HL-60 (cell line): ENCODE results near the gene SORCS1.

Experiments used
- DNase-seq, 2 experiments: peaks; one replicate each; pipeline ENCODE4 v3.0.0-alpha.2; 2010 to 2020; ENCODE audit warnings: low read depth in 1 of 2, low spot score in 1 of 2
- H3K27ac ChIP-seq: fragments of 250-450 bp; sonication (Bioruptor Pico); replicated peaks from 2 replicates; pipeline ENCODE4 v1.5.1; 2020; ENCODE audit warnings: mild to moderate bottlenecking, moderate library complexity
- H3K27me3 ChIP-seq: fragments of 250-450 bp; sonication (Bioruptor Pico); 2 replicates; pipeline ENCODE4 v1.5.1; 2021; ENCODE audit warnings: mild to moderate bottlenecking, moderate library complexity; ENCODE audit not compliant: insufficient read depth, poor library complexity, severe bottlenecking
- H3K4me3 ChIP-seq: replicated peaks from 2 replicates; pipeline ENCODE4 v1.5.1; 2011; ENCODE audit warnings: mild to moderate bottlenecking, control low read depth, low read length; ENCODE audit not compliant: insufficient read depth
- GABPA ChIP-seq: IDR thresholded peaks from 2 replicates; pipeline ENCODE4 v1.6.1; 2012; ENCODE audit warnings: low read depth
- POLR2AphosphoS5 ChIP-seq: IDR thresholded peaks from 2 replicates; pipeline ENCODE4 v1.6.1; 2012; ENCODE audit warnings: low read depth
- SPI1 ChIP-seq: IDR thresholded peaks from 2 replicates; pipeline ENCODE4 v1.6.1; 2012; ENCODE audit warnings: low read depth, mild to moderate bottlenecking, borderline replicate concordance
- TF ChIP-seq, protein P1 (sequence below): IDR thresholded peaks from 2 replicates; pipeline ENCODE4 v1.6.1; 2012; ENCODE audit warnings: low read depth; ENCODE audit not compliant: insufficient replicate concordance
- TF ChIP-seq, protein P2 (sequence below): IDR thresholded peaks from one replicate; pipeline ENCODE4 v1.5.1; 2011; ENCODE audit warnings: low read length, control low read depth, inconsistent platforms; ENCODE audit not compliant: insufficient read depth

The SORCS1 gene

DNA sequence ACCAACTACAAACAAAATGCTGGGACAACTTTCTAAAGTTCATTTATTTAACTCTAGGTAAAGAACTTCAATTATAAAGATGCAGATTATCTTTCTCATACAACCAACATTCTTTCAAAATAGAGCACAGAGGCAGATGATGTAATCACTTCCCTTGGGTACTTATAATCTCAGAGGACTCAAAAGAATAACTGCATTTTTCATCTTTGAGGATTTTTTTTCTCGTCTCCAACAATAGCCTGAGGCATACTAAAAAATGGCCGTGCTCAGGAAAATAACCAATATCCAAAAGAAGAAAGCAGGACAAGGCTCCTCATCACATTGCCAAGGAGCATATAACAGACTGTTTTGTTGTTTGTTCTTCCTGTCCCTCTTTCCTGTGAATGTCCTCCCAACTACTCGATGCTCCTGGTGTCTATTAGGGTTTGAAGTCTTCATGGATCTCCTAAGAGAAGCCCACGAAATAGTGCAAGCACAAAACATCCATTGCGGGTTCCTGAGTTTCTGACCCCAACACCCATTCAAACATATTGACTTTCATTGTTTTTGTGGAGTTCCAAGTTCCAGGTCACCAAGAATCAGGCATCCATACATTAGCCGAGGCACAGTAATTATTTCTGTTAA, 182.9 kb downstream of the SORCS1 start:
- no peaks in the 10 kb centered on the region for H3K27me3 ChIP-seq
- H3K4me3 ChIP-seq, result no peak overlapping the region
- TF ChIP-seq, protein P1, sequence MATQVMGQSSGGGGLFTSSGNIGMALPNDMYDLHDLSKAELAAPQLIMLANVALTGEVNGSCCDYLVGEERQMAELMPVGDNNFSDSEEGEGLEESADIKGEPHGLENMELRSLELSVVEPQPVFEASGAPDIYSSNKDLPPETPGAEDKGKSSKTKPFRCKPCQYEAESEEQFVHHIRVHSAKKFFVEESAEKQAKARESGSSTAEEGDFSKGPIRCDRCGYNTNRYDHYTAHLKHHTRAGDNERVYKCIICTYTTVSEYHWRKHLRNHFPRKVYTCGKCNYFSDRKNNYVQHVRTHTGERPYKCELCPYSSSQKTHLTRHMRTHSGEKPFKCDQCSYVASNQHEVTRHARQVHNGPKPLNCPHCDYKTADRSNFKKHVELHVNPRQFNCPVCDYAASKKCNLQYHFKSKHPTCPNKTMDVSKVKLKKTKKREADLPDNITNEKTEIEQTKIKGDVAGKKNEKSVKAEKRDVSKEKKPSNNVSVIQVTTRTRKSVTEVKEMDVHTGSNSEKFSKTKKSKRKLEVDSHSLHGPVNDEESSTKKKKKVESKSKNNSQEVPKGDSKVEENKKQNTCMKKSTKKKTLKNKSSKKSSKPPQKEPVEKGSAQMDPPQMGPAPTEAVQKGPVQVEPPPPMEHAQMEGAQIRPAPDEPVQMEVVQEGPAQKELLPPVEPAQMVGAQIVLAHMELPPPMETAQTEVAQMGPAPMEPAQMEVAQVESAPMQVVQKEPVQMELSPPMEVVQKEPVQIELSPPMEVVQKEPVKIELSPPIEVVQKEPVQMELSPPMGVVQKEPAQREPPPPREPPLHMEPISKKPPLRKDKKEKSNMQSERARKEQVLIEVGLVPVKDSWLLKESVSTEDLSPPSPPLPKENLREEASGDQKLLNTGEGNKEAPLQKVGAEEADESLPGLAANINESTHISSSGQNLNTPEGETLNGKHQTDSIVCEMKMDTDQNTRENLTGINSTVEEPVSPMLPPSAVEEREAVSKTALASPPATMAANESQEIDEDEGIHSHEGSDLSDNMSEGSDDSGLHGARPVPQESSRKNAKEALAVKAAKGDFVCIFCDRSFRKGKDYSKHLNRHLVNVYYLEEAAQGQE, result no peak
- DNase-seq, result no peak
- H3K27ac ChIP-seq, result no peak overlapping the region

DNA sequence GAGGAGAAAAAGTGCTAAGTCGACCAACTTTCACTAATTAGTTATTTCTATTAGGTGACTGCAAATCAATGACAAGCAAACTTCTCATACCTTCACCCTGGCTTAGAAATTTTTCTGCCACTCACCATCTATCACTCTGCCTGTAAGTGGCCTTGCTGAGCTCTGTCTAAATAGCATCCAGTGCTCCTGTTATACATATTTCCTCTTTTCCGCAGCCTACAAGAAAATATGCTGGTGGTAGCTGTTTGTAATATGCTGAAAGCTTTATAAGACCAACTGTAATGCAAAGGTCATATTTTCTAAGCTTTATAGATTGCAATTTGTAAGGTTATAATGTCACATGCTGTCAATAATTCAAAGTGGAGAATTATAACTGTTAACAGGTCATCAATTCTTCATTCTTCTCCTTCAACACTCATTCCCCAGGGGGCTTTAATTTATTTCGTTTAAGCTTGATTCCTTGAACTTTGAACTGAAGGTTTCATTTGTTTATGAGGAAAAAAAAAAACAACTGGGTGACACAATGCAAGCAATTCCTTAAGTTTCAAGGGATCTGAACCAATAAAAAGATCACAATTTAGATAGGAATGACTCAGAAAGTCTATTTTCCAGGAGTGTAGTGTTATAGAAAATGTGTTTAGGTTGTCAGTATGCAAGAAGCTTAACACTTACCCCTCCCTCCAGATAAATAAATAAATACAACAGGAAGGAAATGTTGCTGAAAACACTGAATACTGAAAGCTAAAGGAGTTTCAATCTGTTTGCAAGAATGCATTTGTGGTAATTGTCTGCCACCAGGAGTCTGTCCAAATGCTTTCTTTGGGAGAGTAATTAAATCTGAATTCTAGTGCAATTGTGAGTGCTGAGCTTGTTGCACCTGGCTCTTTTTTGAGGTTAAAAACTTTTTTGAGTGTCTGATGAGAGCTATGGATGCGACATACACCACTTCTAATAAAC, 183.7 kb downstream of the SORCS1 start:
- H3K27me3 ChIP-seq, result no peaks in the 10 kb centered on the region
- H3K4me3 ChIP-seq, result no peak overlapping the region
- no peak overlapping the region for H3K27ac ChIP-seq
- no peak for DNase-seq
- TF ChIP-seq, protein P1, result no peak
- TF ChIP-seq POLR2AphosphoS5 (no peak), GABPA (no peak), SPI1 (no peak)
- TF ChIP-seq, protein P2, sequence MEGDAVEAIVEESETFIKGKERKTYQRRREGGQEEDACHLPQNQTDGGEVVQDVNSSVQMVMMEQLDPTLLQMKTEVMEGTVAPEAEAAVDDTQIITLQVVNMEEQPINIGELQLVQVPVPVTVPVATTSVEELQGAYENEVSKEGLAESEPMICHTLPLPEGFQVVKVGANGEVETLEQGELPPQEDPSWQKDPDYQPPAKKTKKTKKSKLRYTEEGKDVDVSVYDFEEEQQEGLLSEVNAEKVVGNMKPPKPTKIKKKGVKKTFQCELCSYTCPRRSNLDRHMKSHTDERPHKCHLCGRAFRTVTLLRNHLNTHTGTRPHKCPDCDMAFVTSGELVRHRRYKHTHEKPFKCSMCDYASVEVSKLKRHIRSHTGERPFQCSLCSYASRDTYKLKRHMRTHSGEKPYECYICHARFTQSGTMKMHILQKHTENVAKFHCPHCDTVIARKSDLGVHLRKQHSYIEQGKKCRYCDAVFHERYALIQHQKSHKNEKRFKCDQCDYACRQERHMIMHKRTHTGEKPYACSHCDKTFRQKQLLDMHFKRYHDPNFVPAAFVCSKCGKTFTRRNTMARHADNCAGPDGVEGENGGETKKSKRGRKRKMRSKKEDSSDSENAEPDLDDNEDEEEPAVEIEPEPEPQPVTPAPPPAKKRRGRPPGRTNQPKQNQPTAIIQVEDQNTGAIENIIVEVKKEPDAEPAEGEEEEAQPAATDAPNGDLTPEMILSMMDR, result no peak

DNA sequence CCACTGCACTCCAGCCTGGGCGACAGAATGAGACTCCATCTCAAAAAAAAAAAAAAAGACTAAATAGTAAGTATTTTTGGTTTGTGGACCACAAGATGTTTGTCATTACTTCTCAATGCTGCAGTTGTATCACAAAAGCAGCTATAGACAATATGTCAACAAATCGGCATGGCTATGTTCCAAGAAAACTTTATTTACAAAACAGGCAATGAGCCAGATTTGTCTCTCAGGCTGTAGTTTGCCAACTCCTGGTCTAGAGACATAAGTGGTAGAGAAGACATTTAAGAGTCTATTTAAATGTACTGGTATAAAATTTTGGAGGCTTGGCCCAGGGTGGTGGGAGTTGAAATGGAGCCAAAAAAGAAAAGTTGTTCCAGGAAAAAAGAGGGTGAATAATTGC, 185.8 kb downstream of the SORCS1 start:
- no peaks in the 10 kb centered on the region for H3K27me3 ChIP-seq
- no peak overlapping the region for H3K27ac ChIP-seq
- DNase-seq, result no peak
- no peak overlapping the region for H3K4me3 ChIP-seq
- TF ChIP-seq POLR2AphosphoS5, result no peak
- TF ChIP-seq GABPA, result no peak
- TF ChIP-seq, protein P2, result no peak
- no peak for TF ChIP-seq SPI1
- TF ChIP-seq, protein P1, result no peak
